CMK (cell line): Measurements from ENCODE around the gene PAPPA.

Experiments
- DNase-seq: peaks from one replicate; pipeline ENCODE4 v3.0.0-alpha.2; 2010; ENCODE audit warnings: low read depth

Gene PAPPA

GRCh38 chr9:116181853-116182610 lies 28.4 kb downstream of the PAPPA start:
- DNase-seq = no peak

- DNase-seq = no peak
Observed at GRCh38 chr9:116182876-116183275, 29.3 kb downstream of the PAPPA start.

GRCh38 chr9:116187570-116188170 lies 34.1 kb downstream of the PAPPA start:
- DNase-seq = no peak

- DNase-seq = no peak
Observed at GRCh38 chr9:116189683-116190082, 36.1 kb downstream of the PAPPA start.

GRCh38 chr9:116190637-116191396 lies 37.2 kb downstream of the PAPPA start:
- no peak for DNase-seq

GRCh38 chr9:116191576-116192415 lies 38.2 kb downstream of the PAPPA start:
- DNase-seq = no peak

GRCh38 chr9:116193636-116194035 lies 40.0 kb downstream of the PAPPA start:
- no peak for DNase-seq

GRCh38 chr9:116196806-116197205 lies 43.2 kb downstream of the PAPPA start:
- DNase-seq = no peak

GRCh38 chr9:116198344-116198743 lies 44.8 kb downstream of the PAPPA start:
- DNase-seq = no peak

GRCh38 chr9:116202219-116202912 lies 48.8 kb downstream of the PAPPA start:
- DNase-seq = no peak

- DNase-seq = no peak
Observed at GRCh38 chr9:116204252-116204882, 50.8 kb downstream of the PAPPA start.

- DNase-seq = no peak
Observed at GRCh38 chr9:116207371-116208111, 54.0 kb downstream of the PAPPA start.

GRCh38 chr9:116208417-116209232 lies 55.0 kb downstream of the PAPPA start:
- DNase-seq = no peak

- DNase-seq = no peak
Observed at GRCh38 chr9:116209414-116210116, 56.0 kb downstream of the PAPPA start.

- no peak for DNase-seq
Observed at GRCh38 chr9:116212986-116213692, 59.5 kb downstream of the PAPPA start.

- no peak for DNase-seq
Observed at GRCh38 chr9:116213693-116214047, 60.1 kb downstream of the PAPPA start.

- DNase-seq = no peak
Observed at GRCh38 chr9:116218399-116218798, 64.8 kb downstream of the PAPPA start.

GRCh38 chr9:116219686-116220085 lies 66.1 kb downstream of the PAPPA start:
- no peak for DNase-seq
